Type B pancreatic cell (in vitro differentiated cells): ENCODE data around the gene KRI1. TPM values are rescaled to one million over a fixed set of nuclear protein-coding genes. Genes with fewer than 3 reads are reported as not detected.

Experiments
- DNase-seq: peaks from one replicate; pipeline ENCODE4 v3.0.0; 2021; ENCODE audit warnings: mixed read lengths; ENCODE audit not compliant: unreplicated experiment; ENCODE audit errors: extremely low spot score
- H3K27ac Mint-ChIP-seq: 2 replicates; pipeline ENCODE4 v1.8.0; 2021; ENCODE audit warnings: mild to moderate bottlenecking, mixed read lengths
- H3K27me3 Mint-ChIP-seq: 2 replicates; pipeline ENCODE4 v1.8.0; 2021; ENCODE audit warnings: mixed read lengths
- H3K36me3 Mint-ChIP-seq: 2 replicates; pipeline ENCODE4 v1.8.0; 2021; ENCODE audit warnings: mixed read lengths
- H3K4me1 Mint-ChIP-seq: one replicate; pipeline ENCODE4 v1.8.0; 2021; ENCODE audit warnings: mixed read lengths; ENCODE audit not compliant: unreplicated experiment
- H3K4me3 Mint-ChIP-seq: 2 replicates; pipeline ENCODE4 v1.8.0; 2021; ENCODE audit warnings: mild to moderate bottlenecking, mixed read lengths
- H3K9me3 Mint-ChIP-seq: 2 replicates; pipeline ENCODE4 v1.8.0; 2021; ENCODE audit warnings: mixed read lengths
- total RNA-seq: library from RNA; stranded (reverse); gene quantifications from 2 replicates; pipeline ENCODE4 v1.2.1, GENCODE V29; 2021; ENCODE audit warnings: low replicate concordance
- TF ChIP-seq, protein P1 (sequence below): fragments of 200-600 bp; sonication (generic); conservative IDR thresholded peaks from 2 replicates; pipeline ENCODE4 v1.5.0; 2021; ENCODE audit warnings: antibody characterized with exemption, mild to moderate bottlenecking

Gene KRI1
- total RNA-seq, 1 donor from 2014 or later: 34.4 TPM

- H3K27ac Mint-ChIP-seq: no peak overlapping the region
- peaks cover 18% of the 10 kb centered on the region for H3K4me1 Mint-ChIP-seq
- no peaks in the 10 kb centered on the region for H3K9me3 Mint-ChIP-seq
- TF ChIP-seq, protein P1, sequence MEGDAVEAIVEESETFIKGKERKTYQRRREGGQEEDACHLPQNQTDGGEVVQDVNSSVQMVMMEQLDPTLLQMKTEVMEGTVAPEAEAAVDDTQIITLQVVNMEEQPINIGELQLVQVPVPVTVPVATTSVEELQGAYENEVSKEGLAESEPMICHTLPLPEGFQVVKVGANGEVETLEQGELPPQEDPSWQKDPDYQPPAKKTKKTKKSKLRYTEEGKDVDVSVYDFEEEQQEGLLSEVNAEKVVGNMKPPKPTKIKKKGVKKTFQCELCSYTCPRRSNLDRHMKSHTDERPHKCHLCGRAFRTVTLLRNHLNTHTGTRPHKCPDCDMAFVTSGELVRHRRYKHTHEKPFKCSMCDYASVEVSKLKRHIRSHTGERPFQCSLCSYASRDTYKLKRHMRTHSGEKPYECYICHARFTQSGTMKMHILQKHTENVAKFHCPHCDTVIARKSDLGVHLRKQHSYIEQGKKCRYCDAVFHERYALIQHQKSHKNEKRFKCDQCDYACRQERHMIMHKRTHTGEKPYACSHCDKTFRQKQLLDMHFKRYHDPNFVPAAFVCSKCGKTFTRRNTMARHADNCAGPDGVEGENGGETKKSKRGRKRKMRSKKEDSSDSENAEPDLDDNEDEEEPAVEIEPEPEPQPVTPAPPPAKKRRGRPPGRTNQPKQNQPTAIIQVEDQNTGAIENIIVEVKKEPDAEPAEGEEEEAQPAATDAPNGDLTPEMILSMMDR: no peak
- H3K36me3 Mint-ChIP-seq: no peaks in the 10 kb centered on the region
- H3K27me3 Mint-ChIP-seq: peaks cover 42% of the 10 kb centered on the region
- DNase-seq: no peak
- H3K4me3 Mint-ChIP-seq: no peak overlapping the region
Measured at GRCh38 chr19:10521461-10522171, 44.2 kb downstream of the KRI1 start.

GRCh38 chr19:10520652-10521318 lies 45.0 kb downstream of the KRI1 start:
- no peaks in the 10 kb centered on the region for H3K9me3 Mint-ChIP-seq

DNA sequence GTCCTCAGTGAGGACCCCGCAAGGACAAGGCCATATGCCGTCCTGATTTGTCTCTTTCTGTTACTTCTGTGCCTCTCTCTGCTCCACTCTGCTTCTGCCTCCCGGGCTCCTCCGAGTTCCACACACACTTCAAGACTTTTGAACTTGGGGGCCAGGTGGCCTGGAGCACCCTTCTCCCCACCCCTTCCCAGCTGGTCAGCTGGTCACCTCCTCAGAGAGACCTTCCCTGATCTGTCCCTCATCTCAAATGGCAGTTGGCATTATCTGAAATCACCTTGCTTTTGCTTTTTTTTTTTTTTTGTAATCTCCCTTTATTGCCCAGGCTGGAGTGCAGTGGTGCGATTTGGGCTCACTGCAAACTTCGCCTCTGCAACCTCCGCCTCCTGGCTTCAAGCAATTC lies 46.4 kb downstream of the KRI1 start:
- peaks cover 61% of the 10 kb centered on the region for H3K27me3 Mint-ChIP-seq
- no peaks in the 10 kb centered on the region for H3K36me3 Mint-ChIP-seq
- no peaks in the 10 kb centered on the region for H3K9me3 Mint-ChIP-seq
- TF ChIP-seq, protein P1: no peak
- no peak for DNase-seq
- H3K4me3 Mint-ChIP-seq: peak overlapping the region; percentile 75
- H3K27ac Mint-ChIP-seq: no peak overlapping the region
- peaks cover 20% of the 10 kb centered on the region for H3K4me1 Mint-ChIP-seq

More at GRCh38 chr19:10520652-10521318, 45.0 kb downstream of the KRI1 start:
- TF ChIP-seq, protein P1: no peak
- H3K4me1 Mint-ChIP-seq: peaks cover 20% of the 10 kb centered on the region
- H3K4me3 Mint-ChIP-seq: no peak overlapping the region
- peaks cover 50% of the 10 kb centered on the region for H3K27me3 Mint-ChIP-seq
- H3K36me3 Mint-ChIP-seq: no peaks in the 10 kb centered on the region
- H3K27ac Mint-ChIP-seq: no peak overlapping the region
- DNase-seq: no peak

GRCh38 chr19:10518444-10519361 lies 47.1 kb downstream of the KRI1 start:
- no peaks in the 10 kb centered on the region for H3K36me3 Mint-ChIP-seq
- peaks cover 20% of the 10 kb centered on the region for H3K4me1 Mint-ChIP-seq
- H3K9me3 Mint-ChIP-seq: no peaks in the 10 kb centered on the region
- peaks cover 57% of the 10 kb centered on the region for H3K27me3 Mint-ChIP-seq
- H3K4me3 Mint-ChIP-seq: peak overlapping the region; percentile 84
- no peak overlapping the region for H3K27ac Mint-ChIP-seq
- no peak for DNase-seq
- TF ChIP-seq, protein P1: no peak

DNA sequence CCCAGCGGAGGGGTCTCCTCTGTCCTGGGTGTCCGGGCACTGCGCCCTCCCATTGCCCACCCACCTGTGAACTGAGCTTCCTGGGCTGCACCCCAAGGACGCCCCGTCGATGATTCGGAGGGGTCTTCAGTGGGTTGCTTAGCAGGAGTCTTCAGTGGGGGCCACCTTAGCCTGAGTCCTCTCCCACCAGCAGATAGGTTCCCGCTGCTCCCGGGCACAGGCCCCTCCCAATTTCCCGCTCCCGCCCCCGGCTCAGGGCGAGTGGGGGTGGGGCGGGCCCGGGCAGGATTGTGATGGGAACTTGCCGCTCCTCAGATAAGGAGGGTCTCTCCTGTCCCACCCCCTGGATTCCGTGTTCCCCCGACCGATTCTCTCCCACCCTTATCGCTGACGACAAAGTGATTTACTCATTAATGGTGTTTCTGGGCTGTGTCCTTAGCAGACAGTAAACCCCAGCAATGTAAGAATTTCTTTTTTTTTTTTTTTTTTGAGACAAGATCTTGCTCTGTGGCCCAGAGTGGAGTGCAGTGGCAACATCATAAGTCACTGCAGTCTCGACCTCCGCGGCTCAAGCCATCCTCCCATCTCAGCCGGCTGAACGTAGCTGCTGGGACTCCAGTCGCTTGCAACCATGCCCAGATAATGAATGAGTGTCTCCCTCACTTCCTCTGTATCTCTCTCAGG lies 47.9 kb downstream of the KRI1 start:
- H3K27me3 Mint-ChIP-seq: peaks cover 61% of the 10 kb centered on the region

More for the DNA sequence above, 47.9 kb downstream of the KRI1 start:
- H3K4me3 Mint-ChIP-seq: peak overlapping the region; percentile 84
- H3K9me3 Mint-ChIP-seq: no peaks in the 10 kb centered on the region
- H3K36me3 Mint-ChIP-seq: no peaks in the 10 kb centered on the region
- TF ChIP-seq, protein P1: no peak
- DNase-seq: no peak
- H3K27ac Mint-ChIP-seq: no peak overlapping the region
- peaks cover 20% of the 10 kb centered on the region for H3K4me1 Mint-ChIP-seq
